Measurements from ENCODE around the gene NAIF1. TPM values are rescaled to one million over a fixed set of nuclear protein-coding genes. Genes with fewer than 3 reads are reported as not detected.

Gene NAIF1
- total RNA-seq, 1 donor from 2014 or later = 10.8 TPM

DNA sequence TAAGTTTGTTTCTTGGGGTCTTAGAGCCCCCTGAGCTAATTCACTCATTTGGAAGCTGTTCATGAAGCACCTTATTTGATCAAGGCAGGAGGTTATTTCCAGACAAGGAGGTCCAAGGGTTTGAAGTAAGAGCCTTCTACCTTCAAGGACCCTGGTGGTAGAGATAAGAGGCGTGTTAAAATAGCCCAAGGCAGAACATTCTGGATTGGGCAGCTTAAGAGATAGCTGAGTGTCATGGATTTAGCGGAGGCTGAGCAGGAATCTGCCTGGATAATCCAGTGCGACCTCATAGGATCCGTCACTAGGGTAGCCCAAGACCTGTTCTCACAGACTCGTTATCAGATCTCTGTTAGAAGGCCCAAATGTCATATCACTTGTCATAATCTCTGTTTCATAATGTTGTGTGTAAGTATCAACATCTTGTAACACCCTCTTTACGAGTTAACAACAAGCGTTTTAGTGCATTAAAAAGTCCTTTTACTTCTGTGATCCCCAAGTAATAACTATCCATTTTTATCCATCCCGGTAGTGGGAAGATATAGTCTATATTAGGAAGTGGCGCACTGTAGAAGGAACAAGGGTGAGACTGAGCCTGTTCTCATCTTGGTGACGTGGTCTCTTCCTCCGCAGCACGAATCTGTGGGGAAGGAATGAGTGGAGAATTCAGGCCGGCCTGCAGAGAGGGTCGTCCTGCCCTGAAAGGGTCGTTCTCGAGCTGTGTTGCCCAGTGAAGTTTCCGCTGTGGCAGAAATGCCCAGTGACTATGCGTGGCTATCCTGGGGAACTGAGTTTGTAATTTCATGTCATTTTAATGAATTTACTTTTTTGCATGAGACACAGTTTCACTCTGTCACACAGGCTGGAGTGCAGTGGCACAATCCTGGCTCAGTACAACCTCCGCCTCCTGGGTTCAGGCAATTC, 29.8 kb upstream of the NAIF1 start:
- H3K27ac Mint-ChIP-seq = peak overlapping the region; percentile 100
- H3K36me3 Mint-ChIP-seq (ENCODE audit: insufficient read depth) = peaks cover 3% of the 10 kb centered on the region
- no peaks in the 10 kb centered on the region for H3K27me3 Mint-ChIP-seq
- H3K4me1 Mint-ChIP-seq (ENCODE audit: low read depth) = peaks cover 24% of the 10 kb centered on the region
- no peak for DNase-seq (ENCODE audit: low spot score, unreplicated experiment)
- no peak overlapping the region for H3K4me3 Mint-ChIP-seq (ENCODE audit: low read depth)
- H3K9me3 Mint-ChIP-seq (ENCODE audit: low read depth) = no peaks in the 10 kb centered on the region
- TF ChIP-seq, protein P1, sequence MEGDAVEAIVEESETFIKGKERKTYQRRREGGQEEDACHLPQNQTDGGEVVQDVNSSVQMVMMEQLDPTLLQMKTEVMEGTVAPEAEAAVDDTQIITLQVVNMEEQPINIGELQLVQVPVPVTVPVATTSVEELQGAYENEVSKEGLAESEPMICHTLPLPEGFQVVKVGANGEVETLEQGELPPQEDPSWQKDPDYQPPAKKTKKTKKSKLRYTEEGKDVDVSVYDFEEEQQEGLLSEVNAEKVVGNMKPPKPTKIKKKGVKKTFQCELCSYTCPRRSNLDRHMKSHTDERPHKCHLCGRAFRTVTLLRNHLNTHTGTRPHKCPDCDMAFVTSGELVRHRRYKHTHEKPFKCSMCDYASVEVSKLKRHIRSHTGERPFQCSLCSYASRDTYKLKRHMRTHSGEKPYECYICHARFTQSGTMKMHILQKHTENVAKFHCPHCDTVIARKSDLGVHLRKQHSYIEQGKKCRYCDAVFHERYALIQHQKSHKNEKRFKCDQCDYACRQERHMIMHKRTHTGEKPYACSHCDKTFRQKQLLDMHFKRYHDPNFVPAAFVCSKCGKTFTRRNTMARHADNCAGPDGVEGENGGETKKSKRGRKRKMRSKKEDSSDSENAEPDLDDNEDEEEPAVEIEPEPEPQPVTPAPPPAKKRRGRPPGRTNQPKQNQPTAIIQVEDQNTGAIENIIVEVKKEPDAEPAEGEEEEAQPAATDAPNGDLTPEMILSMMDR (IDR thresholded peaks at IDR 0.05; ENCODE audit: unreplicated experiment) = no peak

DNA sequence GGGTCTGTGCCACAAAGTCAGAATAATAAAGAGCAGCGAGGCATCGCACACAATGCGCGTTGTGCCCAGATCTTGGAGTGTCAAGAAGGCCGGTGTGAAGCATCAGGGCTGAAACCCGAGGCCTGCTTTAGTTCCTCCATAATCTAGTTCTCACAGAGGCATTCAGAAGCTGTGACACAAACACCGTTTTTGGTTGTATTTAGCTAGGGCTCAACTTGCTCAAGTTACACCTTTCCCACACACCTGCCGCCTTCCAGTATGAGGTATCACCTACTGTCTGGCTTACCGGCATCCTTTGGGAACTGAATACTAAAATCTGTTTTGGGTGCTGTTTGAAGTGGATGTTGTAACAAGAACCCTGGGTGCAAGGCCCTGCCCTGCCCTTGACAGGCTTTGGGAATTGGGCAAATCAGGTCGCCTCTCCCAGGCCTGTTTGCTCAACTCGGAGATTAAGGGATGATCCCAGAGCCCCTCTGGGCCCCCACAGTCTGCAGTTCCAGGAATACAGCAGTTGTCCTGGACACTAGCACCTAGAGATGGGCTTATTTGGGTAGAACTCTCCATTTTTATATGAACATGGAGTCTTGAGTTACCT, 27.9 kb upstream of the NAIF1 start:
- Mint-ChIP-seq H3K27ac (no peak overlapping the region), H3K36me3 (ENCODE audit: insufficient read depth) (no peaks in the 10 kb centered on the region), H3K4me1 (ENCODE audit: low read depth) (peaks cover 24% of the 10 kb centered on the region), H3K27me3 (no peaks in the 10 kb centered on the region), H3K9me3 (ENCODE audit: low read depth) (no peaks in the 10 kb centered on the region), H3K4me3 (ENCODE audit: low read depth) (no peak overlapping the region)
- TF ChIP-seq, protein P1 (IDR thresholded peaks at IDR 0.05; ENCODE audit: unreplicated experiment) = no peak
- DNase-seq (ENCODE audit: low spot score, unreplicated experiment) = no peak

DNA sequence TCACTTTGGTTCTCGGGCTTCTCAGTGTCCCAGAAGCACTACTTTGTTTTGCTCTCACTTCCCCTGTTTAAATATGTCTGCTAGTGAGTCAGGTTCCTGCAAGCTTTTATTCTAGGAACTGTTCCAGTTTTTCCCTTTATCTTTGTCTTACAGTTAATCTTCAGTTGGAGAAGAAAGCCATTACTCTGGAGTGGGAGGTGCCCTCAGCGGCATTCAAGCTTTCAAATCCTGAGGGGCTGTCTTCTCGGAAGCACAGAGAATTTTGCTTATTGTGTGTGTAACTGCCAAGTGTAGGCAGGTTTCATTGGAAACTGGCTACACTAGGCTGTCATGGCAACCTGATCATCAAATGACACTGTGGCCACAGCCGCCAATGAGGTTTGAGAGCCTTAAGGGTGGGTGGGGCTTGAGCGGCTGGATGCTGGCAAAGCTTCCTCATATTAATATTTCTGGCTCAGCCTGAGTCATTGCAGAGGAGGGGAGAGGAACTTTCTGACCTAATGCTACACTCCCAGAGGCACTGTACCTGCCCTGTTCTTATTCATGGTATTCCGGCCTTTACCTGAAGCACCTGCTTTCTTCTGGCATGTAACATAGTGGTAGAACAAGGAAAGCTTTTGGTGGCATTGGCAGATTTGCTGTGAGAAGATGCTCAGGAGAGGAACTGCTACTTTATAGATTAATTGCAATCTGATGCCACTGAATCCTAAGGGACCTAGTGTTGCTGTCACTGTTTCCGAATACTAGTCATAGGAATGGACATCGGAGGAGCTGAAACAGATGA, 27.2 kb upstream of the NAIF1 start:
- Mint-ChIP-seq H3K27me3 (no peaks in the 10 kb centered on the region), H3K4me3 (ENCODE audit: low read depth) (no peak overlapping the region), H3K9me3 (ENCODE audit: low read depth) (no peaks in the 10 kb centered on the region), H3K36me3 (ENCODE audit: insufficient read depth) (no peaks in the 10 kb centered on the region), H3K27ac (peak overlapping the region; percentile 88), H3K4me1 (ENCODE audit: low read depth) (peaks cover 21% of the 10 kb centered on the region)
- DNase-seq (ENCODE audit: low spot score, unreplicated experiment) = no peak
- TF ChIP-seq, protein P1 (IDR thresholded peaks at IDR 0.05; ENCODE audit: unreplicated experiment) = no peak

DNA sequence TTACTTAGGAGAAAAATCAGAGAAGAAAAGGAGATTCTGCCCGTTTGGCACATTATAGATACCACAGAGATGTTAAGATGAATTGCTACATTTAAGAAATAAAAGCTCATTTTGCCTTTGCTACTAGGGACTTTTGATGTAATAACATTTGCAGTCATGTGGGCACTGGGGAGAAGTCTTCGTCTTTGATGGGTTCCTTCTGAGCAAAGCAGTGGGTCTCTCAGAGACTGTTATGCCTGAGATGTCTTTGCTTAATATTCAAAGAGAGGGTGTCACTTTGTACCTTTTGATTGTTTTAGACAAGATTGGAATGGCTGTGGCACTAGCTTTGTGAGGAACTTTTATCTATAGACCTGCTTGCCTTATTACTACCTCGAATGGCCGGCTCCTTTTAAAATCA, 25.9 kb upstream of the NAIF1 start:
- DNase-seq (ENCODE audit: low spot score, unreplicated experiment) = no peak
- Mint-ChIP-seq H3K9me3 (ENCODE audit: low read depth) (no peaks in the 10 kb centered on the region), H3K27me3 (no peaks in the 10 kb centered on the region), H3K36me3 (ENCODE audit: insufficient read depth) (no peaks in the 10 kb centered on the region), H3K4me1 (ENCODE audit: low read depth) (peaks cover 11% of the 10 kb centered on the region), H3K4me3 (ENCODE audit: low read depth) (no peak overlapping the region), H3K27ac (no peak overlapping the region)
- TF ChIP-seq, protein P1 (IDR thresholded peaks at IDR 0.05; ENCODE audit: unreplicated experiment) = no peak
